GM18511 (cell line): Measurements from ENCODE around the gene PRSS38.

ENCODE experiments used
- ATAC-seq: cut with Tn5 transposase; IDR thresholded peaks from one replicate; pipeline ENCODE4 v1.9.1; 2021; ENCODE audit warnings: mild to moderate bottlenecking, moderate library complexity; ENCODE audit not compliant: unreplicated experiment

The PRSS38 gene

DNA sequence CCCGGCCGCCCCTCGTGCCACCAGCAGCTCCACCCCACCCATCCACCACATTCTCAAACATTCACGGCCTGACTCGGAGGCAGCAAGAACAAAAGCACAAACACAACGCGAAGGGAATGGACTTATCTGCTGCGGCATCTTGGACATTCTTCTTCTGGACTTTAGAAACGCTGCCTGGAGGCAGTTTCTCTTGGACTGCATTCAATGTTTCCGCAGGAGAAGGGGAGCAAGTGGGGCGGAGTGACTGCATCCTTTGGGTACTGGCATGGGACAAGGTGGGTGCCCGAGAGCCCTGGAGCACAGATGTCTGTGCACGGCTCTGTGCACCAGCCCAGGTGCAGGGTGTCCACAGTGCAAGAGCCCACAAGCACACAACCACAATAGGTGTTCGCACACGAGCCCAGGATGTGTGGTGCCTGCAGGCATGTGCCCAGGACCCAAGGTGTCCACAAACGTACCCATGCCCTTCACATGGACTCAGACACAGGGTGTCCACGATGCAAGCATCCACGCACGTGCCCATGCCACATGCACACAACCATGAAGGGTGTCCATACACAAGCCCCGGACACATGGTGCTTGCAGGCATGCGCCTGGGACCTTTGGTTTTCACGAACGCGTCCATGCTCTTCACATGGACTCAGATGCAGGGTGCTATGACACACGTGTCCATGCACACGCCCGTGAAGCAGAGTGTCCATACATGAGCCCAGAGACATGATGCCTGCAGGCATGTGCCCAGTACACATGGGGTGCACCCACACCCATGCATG lies 78.7 kb downstream of the PRSS38 start:
- ATAC-seq, result no peak

DNA sequence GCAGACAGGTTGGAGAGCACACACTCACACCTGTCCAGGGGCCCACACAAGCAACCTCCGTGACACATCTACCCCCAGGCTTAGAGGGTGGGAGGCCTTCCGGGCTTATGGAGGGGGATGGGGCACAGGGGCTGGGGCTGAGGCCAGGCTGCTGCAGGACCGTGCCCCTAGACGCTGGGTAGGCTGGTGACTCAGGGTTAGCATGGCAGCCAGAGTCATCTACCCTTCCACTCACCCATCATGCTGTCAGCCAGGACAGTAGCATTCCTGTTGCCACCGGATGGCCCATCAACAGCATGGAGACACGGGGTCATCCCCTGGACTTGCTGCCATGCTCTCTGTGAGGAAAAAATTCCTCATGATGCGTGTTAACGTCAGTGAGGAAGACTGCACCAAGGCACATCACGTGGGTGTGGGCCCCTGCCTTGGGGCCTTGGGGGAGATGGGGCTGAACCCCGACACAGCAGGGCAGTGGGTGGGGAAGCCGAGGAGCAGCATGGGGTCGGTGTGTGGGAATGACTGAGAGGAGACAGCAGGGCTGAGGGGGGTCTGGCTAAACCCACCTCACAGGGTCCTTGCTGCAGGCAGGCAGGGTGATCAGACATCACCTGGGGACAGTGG lies 79.5 kb downstream of the PRSS38 start:
- ATAC-seq, result no peak
